Activated CD8-positive, alpha-beta T cell treated with anti-CD3 and anti-CD28 coated beads for 36 hours (primary cell): ENCODE measurements around the gene TEF. TPM values are rescaled to one million over a fixed set of nuclear protein-coding genes. Genes with fewer than 3 reads are reported as not detected.

Experiments
- ATAC-seq: fragments of 200-7000 bp; cut with Tn5 transposase; one replicate; pipeline ENCODE4 v1.10.0; 2021; ENCODE audit warnings: mild to moderate bottlenecking, moderate library complexity
- CTCF ChIA-PET: fragments of 350-600 bp; sonication (Branson Sonifier 250); formaldehyde crosslinking; loops from one replicate; lab custom pipeline; 2021; ENCODE audit warnings: antibody characterized with exemption; lab: Charles Lee
- POLR2A ChIA-PET: fragments of 350-600 bp; sonication (Branson Sonifier 250); formaldehyde crosslinking; loops from one replicate; lab custom pipeline; 2021; ENCODE audit warnings: antibody characterized with exemption; lab: Charles Lee
- DNase-seq: peaks from one replicate; pipeline ENCODE4 v3.0.0-alpha.2; 2020
- H3K27ac Mint-ChIP-seq: one replicate; pipeline ENCODE4 v1.8.0; 2021; ENCODE audit warnings: mild to moderate bottlenecking, mixed read lengths
- H3K27me3 Mint-ChIP-seq: one replicate; pipeline ENCODE4 v1.8.0; 2021; ENCODE audit warnings: mixed read lengths
- H3K36me3 Mint-ChIP-seq: one replicate; pipeline ENCODE4 v1.8.0; 2021; ENCODE audit warnings: low read depth, mixed read lengths
- H3K4me1 Mint-ChIP-seq: one replicate; pipeline ENCODE4 v1.8.0; 2021; ENCODE audit warnings: low read depth, mixed read lengths
- H3K4me3 Mint-ChIP-seq: one replicate; pipeline ENCODE4 v1.8.0; 2021; ENCODE audit warnings: mild to moderate bottlenecking, moderate library complexity, mixed read lengths
- H3K9me3 Mint-ChIP-seq: one replicate; pipeline ENCODE4 v1.8.0; 2021; ENCODE audit warnings: mixed read lengths
- intact Hi-C: fragments of 100-400 bp; cut with micrococcal nuclease; formaldehyde crosslinking; loops from one replicate; pipeline ENCODE4 v1.10.0; 2022
- total RNA-seq, 2 experiments: library from RNA; stranded (reverse); gene quantifications; one replicate each; pipeline ENCODE4 v1.2.3, GENCODE V29; 2021
- TF ChIP-seq, protein P1 (sequence below): fragments of 200-600 bp; IDR thresholded peaks from one replicate; pipeline ENCODE4 v1.8.0; 2022; ENCODE audit warnings: antibody characterized with exemption, mild to moderate bottlenecking

The TEF gene
- total RNA-seq, 2 experiments from 2014 or later, result 1.4 to 2.0 TPM

DNA sequence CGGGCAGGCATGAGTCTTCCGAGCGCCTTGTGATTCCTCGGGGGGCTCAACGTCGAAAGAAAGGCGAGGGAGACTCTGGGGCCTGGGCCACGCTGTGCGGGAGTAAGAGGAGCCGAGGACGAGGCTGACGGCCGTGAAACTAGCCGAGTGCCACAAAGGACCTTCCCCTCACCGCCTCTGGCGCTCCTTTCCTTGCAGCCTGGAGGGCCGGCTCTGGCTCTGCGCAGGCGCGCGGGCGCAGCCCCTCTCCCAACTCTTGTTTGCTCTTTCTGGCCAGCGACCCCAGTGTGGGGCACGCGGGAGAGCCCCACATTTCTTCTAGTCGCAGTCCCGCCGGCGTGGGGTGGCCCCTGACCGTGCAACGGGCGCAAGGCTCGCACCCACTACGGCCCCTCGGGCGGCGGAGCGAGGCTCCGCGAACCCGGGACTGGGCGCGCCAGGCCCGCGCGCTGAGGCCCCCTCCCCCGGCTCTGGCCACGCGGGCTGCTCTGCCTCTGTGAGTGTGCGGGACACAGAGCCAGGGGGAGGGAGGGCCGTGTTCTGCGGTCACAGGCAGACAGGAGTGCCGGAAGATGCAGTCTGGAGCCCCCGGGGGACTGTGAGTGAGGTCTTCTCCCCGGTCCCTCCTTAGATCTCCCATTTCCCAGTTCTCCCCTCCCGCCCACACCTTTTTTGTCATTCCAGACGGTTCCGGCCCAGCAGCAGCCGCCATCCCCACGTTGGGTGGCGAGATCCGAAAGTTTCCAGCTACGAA is 65.9 kb downstream of the TEF start:
- ChIA-PET POLR2A (interaction anchor here (0.6 to 14.3 kb wide), 21 partner anchors 11 to 1029 kb away, joined by 3 to 238 read pairs (median 6); partner anchors contain the start of genes ACO2, DESI1, PHF5A and PMM1), CTCF (interaction anchor here (1.1 to 2.6 kb wide), 3 partner anchors 44 to 70 kb away, joined by 3 to 17 read pairs (median 7); no protein-coding TSS in a partner anchor)
- ATAC-seq (no peak), DNase-seq (peak; percentile 65)
- H3K27ac Mint-ChIP-seq, result peak overlapping the region; percentile 99
- intact Hi-C loops, result loop anchor here (1.0 kb wide), 1 partner anchor 21 kb away; the partner anchor contains the start of gene PHF5A
- no peaks in the 10 kb centered on the region for H3K27me3 Mint-ChIP-seq
- TF ChIP-seq, protein P1, sequence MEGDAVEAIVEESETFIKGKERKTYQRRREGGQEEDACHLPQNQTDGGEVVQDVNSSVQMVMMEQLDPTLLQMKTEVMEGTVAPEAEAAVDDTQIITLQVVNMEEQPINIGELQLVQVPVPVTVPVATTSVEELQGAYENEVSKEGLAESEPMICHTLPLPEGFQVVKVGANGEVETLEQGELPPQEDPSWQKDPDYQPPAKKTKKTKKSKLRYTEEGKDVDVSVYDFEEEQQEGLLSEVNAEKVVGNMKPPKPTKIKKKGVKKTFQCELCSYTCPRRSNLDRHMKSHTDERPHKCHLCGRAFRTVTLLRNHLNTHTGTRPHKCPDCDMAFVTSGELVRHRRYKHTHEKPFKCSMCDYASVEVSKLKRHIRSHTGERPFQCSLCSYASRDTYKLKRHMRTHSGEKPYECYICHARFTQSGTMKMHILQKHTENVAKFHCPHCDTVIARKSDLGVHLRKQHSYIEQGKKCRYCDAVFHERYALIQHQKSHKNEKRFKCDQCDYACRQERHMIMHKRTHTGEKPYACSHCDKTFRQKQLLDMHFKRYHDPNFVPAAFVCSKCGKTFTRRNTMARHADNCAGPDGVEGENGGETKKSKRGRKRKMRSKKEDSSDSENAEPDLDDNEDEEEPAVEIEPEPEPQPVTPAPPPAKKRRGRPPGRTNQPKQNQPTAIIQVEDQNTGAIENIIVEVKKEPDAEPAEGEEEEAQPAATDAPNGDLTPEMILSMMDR, result no peak
- H3K9me3 Mint-ChIP-seq, result no peaks in the 10 kb centered on the region
- H3K36me3 Mint-ChIP-seq, result peaks cover 18% of the 10 kb centered on the region
- peaks cover 17% of the 10 kb centered on the region for H3K4me1 Mint-ChIP-seq
- peak overlapping the region; percentile 90 for H3K4me3 Mint-ChIP-seq

DNA sequence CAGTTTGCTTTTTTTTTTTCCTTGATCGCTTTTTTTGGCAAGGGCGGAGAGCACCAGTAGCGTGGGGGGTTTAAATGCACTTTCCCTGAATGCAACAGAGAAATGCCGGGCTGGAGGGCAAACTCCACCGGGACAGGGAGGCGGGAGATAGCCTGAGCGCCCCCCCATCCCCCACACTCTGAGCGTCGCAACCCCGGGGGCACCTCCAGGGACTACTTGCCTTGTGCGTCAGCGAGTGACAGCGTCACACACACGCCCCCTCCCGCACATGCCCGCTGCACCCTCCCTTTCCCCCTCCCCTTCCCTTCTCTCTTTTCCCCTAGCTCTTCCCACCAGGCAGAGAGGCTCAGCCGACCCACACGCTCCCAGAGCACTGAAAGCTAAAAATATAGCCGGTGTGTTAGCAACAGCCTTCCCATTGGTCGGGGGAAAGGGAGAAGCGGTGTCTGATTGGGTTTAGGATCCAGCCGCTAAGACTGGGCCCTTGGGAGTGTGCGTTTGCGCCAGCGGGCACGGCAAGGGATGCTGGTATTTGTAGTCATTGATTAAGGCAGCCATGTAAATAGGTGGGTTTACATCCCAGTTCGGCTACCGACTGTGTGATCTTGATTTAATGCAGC is 66.6 kb downstream of the TEF start:
- Mint-ChIP-seq H3K27ac (peak overlapping the region; percentile 99), H3K36me3 (peaks cover 14% of the 10 kb centered on the region), H3K4me3 (peak overlapping the region; percentile 90), H3K9me3 (no peaks in the 10 kb centered on the region), H3K27me3 (no peaks in the 10 kb centered on the region), H3K4me1 (peaks cover 10% of the 10 kb centered on the region)
- TF ChIP-seq, protein P1, result no peak
- CTCF ChIA-PET, result interaction anchor here (1.6 kb wide), 1 partner anchor 45 kb away, joined by 7 read pairs; no protein-coding TSS in a partner anchor
- intact Hi-C loops, result no loop called here
- POLR2A ChIA-PET, result interaction anchor here (0.6 to 14.3 kb wide), 10 partner anchors 10 to 1030 kb away, joined by 3 to 238 read pairs (median 6); partner anchors contain the start of genes ACO2, DESI1, PHF5A and RANGAP1
- peak; percentile 67 for ATAC-seq
- DNase-seq, result peak; percentile 95

Other genes starting within 250 kb of the TEF start
- 10 to 100 TPM; 25.6 to 28.3 TPM for gene L3MBTL2, start 176.6 kb upstream of the TEF start, total RNA-seq
- under 1 TPM in 1 of 2 experiments, not detected in 1; 0.23 TPM for gene CHADL, start 141.0 kb upstream of the TEF start, total RNA-seq
- gene RANGAP1, start 95.8 kb upstream of the TEF start, total RNA-seq, result 100 to 1,000 TPM; 150 to 151 TPM
- gene ZC3H7B, start 80.4 kb upstream of the TEF start, total RNA-seq, result 10 to 100 TPM; 46.1 to 47.9 TPM
- gene TOB2, start 64.9 kb downstream of the TEF start, total RNA-seq, result 10 to 100 TPM; 27.0 to 28.5 TPM
- 10 to 100 TPM; 65.2 to 70.4 TPM for gene PHF5A, start 86.8 kb downstream of the TEF start, total RNA-seq
- 10 to 100 TPM; 96.5 to 97.7 TPM for gene ACO2, start 87.2 kb downstream of the TEF start, total RNA-seq
- gene POLR3H, start 162.5 kb downstream of the TEF start, total RNA-seq, result 10 to 100 TPM; 26.8 to 29.0 TPM
- not detected for gene CSDC2, start 179.1 kb downstream of the TEF start, total RNA-seq
- gene PMM1, start 207.9 kb downstream of the TEF start, total RNA-seq, result 10 to 100 TPM; 29.8 to 29.9 TPM
- gene DESI1, start 239.1 kb downstream of the TEF start, total RNA-seq, result 10 to 100 TPM; 48.0 to 55.1 TPM
- gene XRCC6, start 239.4 kb downstream of the TEF start, total RNA-seq, result 100 to 1,000 TPM; 424 to 425 TPM